K562 (cell line): ENCODE measurements around the gene ABCG2. TPM values are rescaled to one million over a fixed set of nuclear protein-coding genes. Genes with fewer than 3 reads are reported as not detected.

Experiments
- ATAC-seq: fragments of 200-7000 bp; cut with Tn5 transposase; 3 replicates; pipeline ENCODE4 v1.9.1; 2020; ENCODE audit warnings: moderate library complexity
- BruUV-seq: library from RNA; stranded (reverse); fragments of 400-500 nt; replicated peaks from 2 replicates; lab custom pipeline; 2021; lab: Mats Ljungman, UMichigan
- CTCF ChIA-PET: fragments of 300-600 bp; formaldehyde crosslinking; extraction: SDS; loops from one replicate; lab custom pipeline; 2021; ENCODE audit warnings: low intra/inter-chr PET ratio; lab: Yijun Ruan, JAX
- POLR2A ChIA-PET: fragments of 300-600, 350-650 bp; sonication (Branson Sonifier 250); formaldehyde crosslinking; extraction: SDS; loops from one replicate; lab custom pipeline; 2021; ENCODE audit warnings: antibody characterized with exemption, inconsistent platforms; lab: Yijun Ruan, JAX
- DNase-seq, 4 experiments: peaks; one replicate each; pipeline versions ENCODE4 v3.0.0 to v3.0.0-alpha.2; 2011 to 2018; ENCODE audit warnings: low spot score in 3 of 4, mixed read lengths in 3 of 4; ENCODE audit errors: extremely low read depth in 1 of 4
- FAIRE-seq: peaks from 2 replicates; lab custom pipeline; 2011; peaks lifted over from hg19 to GRCh38; lab: Jason Lieb, UNC
- H2AFZ ChIP-seq: 2 replicates; pipeline ENCODE4 v1.6.0; 2011; ENCODE audit warnings: low read depth, low read length, control low read depth, inconsistent platforms
- H3K27ac ChIP-seq: fragments of 200-600 bp; 3 replicates; pipeline ENCODE4 v1.8.0; 2011; ENCODE audit warnings: low read depth, mild to moderate bottlenecking, control low read depth, inconsistent platforms, low read length, moderate library complexity, mixed read lengths; ENCODE audit errors: extremely low read depth
- H3K27me3 ChIP-seq, 2 experiments: fragments of 300-600 bp in 1 of 2; 2 replicates in 1 of 2; 3 replicates in 1 of 2; pipeline versions ENCODE4 v1.6.0 to v1.8.0; 2011; ENCODE audit warnings: inconsistent platforms in 2 of 2, low read length in 2 of 2, mild to moderate bottlenecking in 1 of 2, mixed read lengths in 1 of 2, moderate library complexity in 1 of 2; ENCODE audit not compliant: control insufficient read depth in 2 of 2, insufficient read depth in 2 of 2
- H3K36me3 ChIP-seq: fragments of 300-600 bp; 3 replicates; pipeline ENCODE4 v1.8.0; 2011; ENCODE audit warnings: mild to moderate bottlenecking, low read length, inconsistent platforms; ENCODE audit not compliant: control insufficient read depth, insufficient read depth
- H3K4me1 ChIP-seq, 2 experiments: fragments of 200-600 bp in 1 of 2; replicated peaks in 1 of 2; 2 replicates in 1 of 2; 3 replicates in 1 of 2; pipeline versions ENCODE4 v1.5.1 to v1.8.0; 2011; ENCODE audit warnings: inconsistent platforms in 2 of 2, low read length in 2 of 2, mild to moderate bottlenecking in 1 of 2, mixed read lengths in 1 of 2, moderate library complexity in 1 of 2; ENCODE audit not compliant: control insufficient read depth in 2 of 2, insufficient read depth in 2 of 2
- H3K4me2 ChIP-seq: 2 replicates; pipeline ENCODE4 v1.6.1; 2011; ENCODE audit warnings: low read length, control low read depth, inconsistent platforms, mixed read lengths; ENCODE audit not compliant: insufficient read depth
- H3K4me3 ChIP-seq: fragments of 200-600 bp; sonication (generic), shearing (Covaris generic); 2 replicates; pipeline ENCODE4 v1.5.1; 2016; ENCODE audit warnings: control low read depth, inconsistent platforms
- H3K79me2 ChIP-seq: fragments of 200-600 bp; 3 replicates; pipeline ENCODE4 v1.8.0; 2011; ENCODE audit warnings: low read length, inconsistent platforms; ENCODE audit not compliant: control insufficient read depth, insufficient read depth
- H3K9ac ChIP-seq, 2 experiments: 2 replicates each; pipeline versions ENCODE4 v1.6.0 to v1.6.1; 2011; ENCODE audit warnings: low read depth in 2 of 2, low read length in 2 of 2, control low read depth in 1 of 2, inconsistent platforms in 1 of 2, mild to moderate bottlenecking in 1 of 2, mixed read lengths in 1 of 2; ENCODE audit not compliant: insufficient read depth in 1 of 2
- H3K9me1 ChIP-seq: one replicate; pipeline ENCODE4 v1.6.0; 2011; ENCODE audit warnings: inconsistent platforms, mild to moderate bottlenecking, low read length, moderate library complexity; ENCODE audit not compliant: control insufficient read depth, insufficient read depth
- H3K9me3 ChIP-seq: replicated peaks from 2 replicates; pipeline ENCODE4 v1.5.1; 2011; ENCODE audit warnings: low read depth, low read length, inconsistent platforms; ENCODE audit not compliant: control insufficient read depth, insufficient read depth
- H4K20me1 ChIP-seq: replicated peaks from 2 replicates; pipeline ENCODE4 v1.6.1; 2011; ENCODE audit warnings: low read length, inconsistent platforms, mixed read lengths; ENCODE audit not compliant: control insufficient read depth, insufficient read depth
- EHMT2 ChIP-seq: fragments of 450-650 bp; IDR thresholded peaks from 2 replicates; pipeline ENCODE4 v1.6.1; 2018; ENCODE audit warnings: antibody characterized with exemption
- SAP30 ChIP-seq: fragments of 200-600 bp; sonication (generic); IDR thresholded peaks from 2 replicates; pipeline ENCODE4 v1.6.1; 2012; ENCODE audit warnings: borderline replicate concordance, low read depth, mild to moderate bottlenecking, moderate library complexity, low read length, control low read depth, inconsistent platforms; ENCODE audit not compliant: insufficient read depth, poor library complexity, severe bottlenecking
- SFPQ ChIP-seq: fragments of 200-400 bp; formaldehyde crosslinking; IDR thresholded peaks from 2 replicates; pipeline ENCODE4 v1.6.1; 2017; ENCODE audit warnings: mild to moderate bottlenecking, low read depth, low read length, moderate library complexity
- SMAD2 ChIP-seq: fragments of 150-350 bp; IDR thresholded peaks from 2 replicates; pipeline ENCODE4 v1.6.1; 2014; ENCODE audit warnings: low read depth, mild to moderate bottlenecking, low read length
- SMARCA4 ChIP-seq: fragments of 450-650 bp; IDR thresholded peaks from 2 replicates; pipeline ENCODE4 v1.6.1; 2016
- TOE1 ChIP-seq, 2 experiments: fragments of 450-650 bp in 1 of 2; sonication (generic) in 1 of 2; formaldehyde crosslinking in 1 of 2; IDR thresholded peaks; 2 replicates each; pipeline versions ENCODE4 v1.7.1 to v1.8.0; 2016 to 2022; ENCODE audit warnings: borderline replicate concordance in 2 of 2, mild to moderate bottlenecking in 2 of 2, antibody characterized with exemption in 1 of 2, inconsistent platforms in 1 of 2, low read depth in 1 of 2, missing genetic modification reagents in 1 of 2, moderate library complexity in 1 of 2
- XRCC5 ChIP-seq: fragments of 200-400 bp; formaldehyde crosslinking; IDR thresholded peaks from 2 replicates; pipeline ENCODE4 v1.6.1; 2017; ENCODE audit warnings: low read depth, mild to moderate bottlenecking, low read length
- ZBTB1 ChIP-seq: sonication (generic); formaldehyde crosslinking; IDR thresholded peaks from 2 replicates; pipeline ENCODE4 v1.8.1; 2023; ENCODE audit warnings: missing genetic modification reagents, low read depth, mild to moderate bottlenecking, borderline replicate concordance
- ZC3H4 ChIP-seq: sonication (generic); formaldehyde crosslinking; IDR thresholded peaks from 2 replicates; pipeline ENCODE4 v1.9.0; 2021; ENCODE audit warnings: missing genetic modification reagents, borderline replicate concordance
- ZNF696 ChIP-seq: fragments of 250-450 bp; sonication (Bioruptor Pico); conservative IDR thresholded peaks from 2 replicates; pipeline ENCODE4 v1.4.0; 2020; ENCODE audit warnings: mild to moderate bottlenecking, moderate library complexity
- ZNF79 ChIP-seq: fragments of 250-450 bp; sonication (Bioruptor Pico); IDR thresholded peaks from 2 replicates; pipeline ENCODE4 v1.4.0; 2020; ENCODE audit warnings: low read depth, mild to moderate bottlenecking, moderate library complexity
- WGBS: fragments of 100-300 bp; shearing (Covaris generic); methylation state at CpG from one replicate; pipeline ENCODE4 v1.1.6; 2016; ENCODE audit warnings: low coverage, mixed read lengths; ENCODE audit not compliant: insufficient coverage; ENCODE audit errors: missing lambda C conversion rate; 5-methylcytosine and 5-hydroxymethylcytosine counted together
- in situ Hi-C: fragments of 300-500 bp; cut with MboI; formaldehyde crosslinking; loops from 4 replicates; pipeline ENCODE4 v1.15.0; 2018; ENCODE audit warnings: inconsistent platforms, mixed read lengths
- intact Hi-C: fragments of 100-400 bp; cut with micrococcal nuclease; formaldehyde crosslinking; loops from 2 replicates; pipeline ENCODE4 v1.14.2; 2022
- polyA plus RNA-seq, 8 experiments: library from polyadenylated mRNA; depleted of rRNA in 4 of 8; stranded (reverse) in 5 of 8; unstranded in 3 of 8; fragments of >200 nt; fragmentation: Nextera tagmentation in 2 of 8; fragmentation: Illumina TruSeq in 1 of 8; extraction: Ambion mirVana in 2 of 8; extraction: Trizol in 1 of 8; gene quantifications; 2 replicates each; pipeline versions ENCODE4 v1.2.1 to v1.2.3, GENCODE V29; 2011 to 2014; ENCODE audit warnings: inconsistent platforms in 1 of 8, missing spikeins in 1 of 8
- total RNA-seq, 7 experiments: library from RNA; depleted of rRNA in 6 of 7; stranded (reverse); fragments of >200 nt in 6 of 7; fragmentation: Illumina TruSeq in 2 of 7; extraction: Trizol in 2 of 7; gene quantifications; 2 replicates each; pipeline versions ENCODE4 v1.2.1 to v1.2.3, GENCODE V29; 2011 to 2021; ENCODE audit warnings: low replicate concordance in 1 of 7
- TF ChIP-seq, protein P1 (sequence below): fragments of 450-650 bp; conservative IDR thresholded peaks from 2 replicates; pipeline ENCODE4 v1.6.1; 2016; ENCODE audit warnings: missing genetic modification characterization, low read depth, mild to moderate bottlenecking, control low read depth, missing compliant biosample characterization

Gene ABCG2
- total and polyA plus RNA-seq, 9 of the 15 experiments (the other 6 are each of a cell fraction or from before 2014, with no cell fraction given), result 0.01 to 0.36 (median 0.11) TPM; not detected in 4

GRCh38 chr4:88158489-88159228 is at the start of gene ABCG2 (continued):
- no peak for TF ChIP-seq SFPQ
- no peak for TF ChIP-seq XRCC5

DNA sequence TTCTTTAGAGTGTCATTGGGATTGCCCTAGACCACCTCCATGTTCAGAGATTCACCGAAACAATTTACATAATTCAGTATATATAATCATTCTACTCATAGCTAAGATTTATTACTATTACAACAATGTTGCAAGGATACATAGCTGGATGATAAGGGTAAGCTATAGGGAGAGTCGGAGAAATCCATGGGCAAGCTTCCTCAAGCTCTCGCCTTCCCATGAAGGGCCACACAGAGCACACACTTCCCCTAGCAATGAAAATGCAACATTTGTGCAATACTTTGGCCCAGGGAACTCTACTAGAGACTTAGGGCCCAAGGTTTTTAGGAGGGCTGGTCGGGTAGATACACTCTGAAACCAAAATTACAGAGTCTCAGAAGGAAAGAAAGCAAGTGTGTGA is 49.7 kb upstream of the ABCG2 start:
- POLR2A ChIA-PET, result no interaction called here
- H3K4me3 ChIP-seq, result no peak overlapping the region
- WGBS, result 4% methylated on average over 4 of the region's 4 CpGs
- in situ Hi-C loops (no loop called here), intact Hi-C loops (no loop called here)
- H4K20me1 ChIP-seq, result no peaks in the 10 kb centered on the region
- BruUV-seq, result no TSS peak
- FAIRE-seq, result no peak
- H3K9me1 ChIP-seq, result no peaks in the 10 kb centered on the region
- no peak overlapping the region for H2AFZ ChIP-seq
- no peaks in the 10 kb centered on the region for H3K4me1 ChIP-seq
- CTCF ChIA-PET, result interaction anchor here (0.6 kb wide), 1 partner anchor 11 kb away, joined by 4 read pairs; no protein-coding TSS in a partner anchor
- no peaks in the 10 kb centered on the region for H3K79me2 ChIP-seq
- no peak for DNase-seq
- no peak overlapping the region for H3K9ac ChIP-seq
- no peaks in the 10 kb centered on the region for H3K9me3 ChIP-seq
- H3K27me3 ChIP-seq, result peaks cover 4 to 8% of the 10 kb centered on the region in 2 experiments; a peak in 3 of 5 replicates
- no peak overlapping the region for H3K27ac ChIP-seq
- no peak for ATAC-seq
- no peak overlapping the region for H3K4me2 ChIP-seq
- H3K36me3 ChIP-seq, result no peaks in the 10 kb centered on the region
- no peak for TF ChIP-seq SMARCA4
- TF ChIP-seq, protein P1, sequence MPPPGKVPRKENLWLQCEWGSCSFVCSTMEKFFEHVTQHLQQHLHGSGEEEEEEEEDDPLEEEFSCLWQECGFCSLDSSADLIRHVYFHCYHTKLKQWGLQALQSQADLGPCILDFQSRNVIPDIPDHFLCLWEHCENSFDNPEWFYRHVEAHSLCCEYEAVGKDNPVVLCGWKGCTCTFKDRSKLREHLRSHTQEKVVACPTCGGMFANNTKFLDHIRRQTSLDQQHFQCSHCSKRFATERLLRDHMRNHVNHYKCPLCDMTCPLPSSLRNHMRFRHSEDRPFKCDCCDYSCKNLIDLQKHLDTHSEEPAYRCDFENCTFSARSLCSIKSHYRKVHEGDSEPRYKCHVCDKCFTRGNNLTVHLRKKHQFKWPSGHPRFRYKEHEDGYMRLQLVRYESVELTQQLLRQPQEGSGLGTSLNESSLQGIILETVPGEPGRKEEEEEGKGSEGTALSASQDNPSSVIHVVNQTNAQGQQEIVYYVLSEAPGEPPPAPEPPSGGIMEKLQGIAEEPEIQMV, result no peak
- TF ChIP-seq ZNF696 (CRISPR knock-in tag), result no peak
- no peak for TF ChIP-seq EHMT2
- TF ChIP-seq ZC3H4, result no peak
- TF ChIP-seq SAP30, result no peak
- no peak for TF ChIP-seq SMAD2
- no peak for TF ChIP-seq ZBTB1 (CRISPR knock-in tag)
- no peak for TF ChIP-seq ZNF79 (CRISPR knock-in tag)
- TF ChIP-seq TOE1 (IDR thresholded peaks at IDR 0.05; ENCODE audit: borderline replicate concordance), result no peak
- TF ChIP-seq TOE1 (CRISPR knock-in tag; IDR thresholded peaks at IDR 0.05; ENCODE audit: borderline replicate concordance, low read depth), result no peak
